ENCODE data around the gene HDGF.

The HDGF gene

DNA sequence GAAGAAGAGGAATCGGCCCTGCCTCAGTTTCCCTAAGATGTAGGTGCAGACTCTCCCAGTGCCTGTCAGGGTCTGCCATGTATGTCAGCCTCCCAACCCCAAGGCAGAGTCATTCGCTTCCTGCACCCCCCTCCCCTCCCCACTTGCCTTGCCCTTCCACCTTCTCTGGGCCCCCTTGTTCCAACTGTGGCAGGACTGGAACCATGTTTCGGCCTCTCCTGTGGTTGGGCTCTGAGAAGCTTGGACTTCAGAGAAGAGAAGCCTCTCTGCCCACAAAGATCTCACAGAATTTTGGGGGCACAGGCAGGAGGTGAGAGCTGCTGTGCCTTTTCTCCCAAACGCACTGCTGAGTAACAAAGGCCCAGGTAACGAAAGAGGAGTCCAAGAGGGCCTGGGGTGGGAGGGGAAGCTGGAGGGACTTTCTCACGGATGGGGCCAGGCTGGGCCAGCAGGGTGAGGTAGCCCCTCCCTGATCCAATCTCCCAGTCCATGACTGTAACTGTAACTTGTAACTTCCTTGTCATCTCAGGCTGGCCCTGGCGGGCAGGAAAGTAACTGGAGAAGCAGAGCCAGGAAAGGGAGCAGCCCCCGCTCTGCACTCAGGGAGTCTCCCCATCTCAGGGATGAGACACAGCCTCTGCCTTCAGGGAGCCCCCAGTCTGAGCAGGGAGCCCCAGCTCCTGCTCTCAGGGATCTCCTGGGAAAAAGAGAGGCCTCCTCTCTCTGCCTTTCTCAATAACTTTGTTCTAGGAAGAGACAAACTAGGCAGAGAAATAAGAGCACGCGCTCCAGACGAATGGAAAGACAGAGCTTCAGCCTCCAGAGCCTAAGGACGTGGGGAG is 57.4 kb downstream of the HDGF start:
- peak in 1 of 2 donors; percentile 45 for DNase-seq

GRCh38 chr1:156692925-156693847 is 58.3 kb downstream of the HDGF start:
- no peak for DNase-seq

GRCh38 chr1:156692441-156692924 is 59.0 kb downstream of the HDGF start:
- DNase-seq = no peak
